K562 (cell line): ENCODE measurements around the gene FBXO17. TPM values are rescaled to one million over a fixed set of nuclear protein-coding genes. Genes with fewer than 3 reads are reported as not detected.
"Not testable (repeated sequence)": the region's sequence is repeated elsewhere in the genome, so short reads cannot be mapped to it uniquely, and the experiment has no call there.

Experiments used
- ATAC-seq: fragments of 200-7000 bp; cut with Tn5 transposase; 3 replicates; pipeline ENCODE4 v1.9.1; 2020; ENCODE audit warnings: moderate library complexity
- BruUV-seq: library from RNA; stranded (reverse); fragments of 400-500 nt; replicated peaks from 2 replicates; lab custom pipeline; 2021; lab: Mats Ljungman, UMichigan
- CTCF ChIA-PET: fragments of 300-600 bp; formaldehyde crosslinking; extraction: SDS; loops from one replicate; lab custom pipeline; 2021; ENCODE audit warnings: low intra/inter-chr PET ratio; lab: Yijun Ruan, JAX
- POLR2A ChIA-PET: fragments of 300-600, 350-650 bp; sonication (Branson Sonifier 250); formaldehyde crosslinking; extraction: SDS; loops from one replicate; lab custom pipeline; 2021; ENCODE audit warnings: antibody characterized with exemption, inconsistent platforms; lab: Yijun Ruan, JAX
- DNase-seq, 4 experiments: peaks; one replicate each; pipeline versions ENCODE4 v3.0.0 to v3.0.0-alpha.2; 2011 to 2018; ENCODE audit warnings: low spot score in 3 of 4, mixed read lengths in 3 of 4; ENCODE audit errors: extremely low read depth in 1 of 4
- FAIRE-seq: peaks from 2 replicates; lab custom pipeline; 2011; peaks lifted over from hg19 to GRCh38; lab: Jason Lieb, UNC
- H2AFZ ChIP-seq: 2 replicates; pipeline ENCODE4 v1.6.0; 2011; ENCODE audit warnings: low read depth, low read length, control low read depth, inconsistent platforms
- H3K27ac ChIP-seq: fragments of 200-600 bp; 3 replicates; pipeline ENCODE4 v1.8.0; 2011; ENCODE audit warnings: low read depth, mild to moderate bottlenecking, control low read depth, inconsistent platforms, low read length, moderate library complexity, mixed read lengths; ENCODE audit errors: extremely low read depth
- H3K27me3 ChIP-seq, 2 experiments: fragments of 300-600 bp in 1 of 2; 2 replicates in 1 of 2; 3 replicates in 1 of 2; pipeline versions ENCODE4 v1.6.0 to v1.8.0; 2011; ENCODE audit warnings: inconsistent platforms in 2 of 2, low read length in 2 of 2, mild to moderate bottlenecking in 1 of 2, mixed read lengths in 1 of 2, moderate library complexity in 1 of 2; ENCODE audit not compliant: control insufficient read depth in 2 of 2, insufficient read depth in 2 of 2
- H3K36me3 ChIP-seq: fragments of 300-600 bp; 3 replicates; pipeline ENCODE4 v1.8.0; 2011; ENCODE audit warnings: mild to moderate bottlenecking, low read length, inconsistent platforms; ENCODE audit not compliant: control insufficient read depth, insufficient read depth
- H3K4me1 ChIP-seq, 2 experiments: fragments of 200-600 bp in 1 of 2; replicated peaks in 1 of 2; 2 replicates in 1 of 2; 3 replicates in 1 of 2; pipeline versions ENCODE4 v1.5.1 to v1.8.0; 2011; ENCODE audit warnings: inconsistent platforms in 2 of 2, low read length in 2 of 2, mild to moderate bottlenecking in 1 of 2, mixed read lengths in 1 of 2, moderate library complexity in 1 of 2; ENCODE audit not compliant: control insufficient read depth in 2 of 2, insufficient read depth in 2 of 2
- H3K4me2 ChIP-seq: 2 replicates; pipeline ENCODE4 v1.6.1; 2011; ENCODE audit warnings: low read length, control low read depth, inconsistent platforms, mixed read lengths; ENCODE audit not compliant: insufficient read depth
- H3K4me3 ChIP-seq: fragments of 200-600 bp; sonication (generic), shearing (Covaris generic); 2 replicates; pipeline ENCODE4 v1.5.1; 2016; ENCODE audit warnings: control low read depth, inconsistent platforms
- H3K79me2 ChIP-seq: fragments of 200-600 bp; 3 replicates; pipeline ENCODE4 v1.8.0; 2011; ENCODE audit warnings: low read length, inconsistent platforms; ENCODE audit not compliant: control insufficient read depth, insufficient read depth
- H3K9ac ChIP-seq, 2 experiments: 2 replicates each; pipeline versions ENCODE4 v1.6.0 to v1.6.1; 2011; ENCODE audit warnings: low read depth in 2 of 2, low read length in 2 of 2, control low read depth in 1 of 2, inconsistent platforms in 1 of 2, mild to moderate bottlenecking in 1 of 2, mixed read lengths in 1 of 2; ENCODE audit not compliant: insufficient read depth in 1 of 2
- H3K9me1 ChIP-seq: one replicate; pipeline ENCODE4 v1.6.0; 2011; ENCODE audit warnings: inconsistent platforms, mild to moderate bottlenecking, low read length, moderate library complexity; ENCODE audit not compliant: control insufficient read depth, insufficient read depth
- H3K9me3 ChIP-seq: replicated peaks from 2 replicates; pipeline ENCODE4 v1.5.1; 2011; ENCODE audit warnings: low read depth, low read length, inconsistent platforms; ENCODE audit not compliant: control insufficient read depth, insufficient read depth
- H4K20me1 ChIP-seq: replicated peaks from 2 replicates; pipeline ENCODE4 v1.6.1; 2011; ENCODE audit warnings: low read length, inconsistent platforms, mixed read lengths; ENCODE audit not compliant: control insufficient read depth, insufficient read depth
- NFIC ChIP-seq: fragments of 450-650 bp; IDR thresholded peaks from 2 replicates; pipeline ENCODE4 v1.6.1; 2017; ENCODE audit warnings: mild to moderate bottlenecking, inconsistent platforms
- NFIX ChIP-seq: fragments of 250-450 bp; sonication (Bioruptor Pico); IDR thresholded peaks from 2 replicates; pipeline ENCODE4 v1.4.0; 2020; ENCODE audit warnings: low read depth, mild to moderate bottlenecking, moderate library complexity
- RBM15 ChIP-seq: fragments of 200-400 bp; formaldehyde crosslinking; IDR thresholded peaks from 2 replicates; pipeline ENCODE4 v1.6.1; 2018; ENCODE audit warnings: mild to moderate bottlenecking, low read length, moderate library complexity; ENCODE audit not compliant: insufficient read depth
- RFX1 ChIP-seq: fragments of 450-650 bp; IDR thresholded peaks from 2 replicates; pipeline ENCODE4 v1.6.1; 2016; ENCODE audit warnings: mild to moderate bottlenecking, moderate library complexity
- TFAP4 ChIP-seq: sonication (generic); formaldehyde crosslinking; IDR thresholded peaks from 2 replicates; pipeline ENCODE4 v1.8.0; 2022; ENCODE audit warnings: missing genetic modification reagents, mild to moderate bottlenecking, moderate library complexity, borderline replicate concordance
- ZNF740 ChIP-seq, 3 experiments: fragments of 200-800 bp in 1 of 3; sonication (Bioruptor generic) in 1 of 3; sonication (generic) in 1 of 3; formaldehyde crosslinking in 1 of 3; IDR thresholded peaks; 2 replicates each; pipeline versions ENCODE4 v1.6.1 to v1.8.0; 2016 to 2022; ENCODE audit warnings: mild to moderate bottlenecking in 2 of 3, missing compliant biosample characterization in 2 of 3, missing genetic modification characterization in 2 of 3, missing genetic modification reagents in 1 of 3
- WGBS: fragments of 100-300 bp; shearing (Covaris generic); methylation state at CpG from one replicate; pipeline ENCODE4 v1.1.6; 2016; ENCODE audit warnings: low coverage, mixed read lengths; ENCODE audit not compliant: insufficient coverage; ENCODE audit errors: missing lambda C conversion rate; 5-methylcytosine and 5-hydroxymethylcytosine counted together
- in situ Hi-C: fragments of 300-500 bp; cut with MboI; formaldehyde crosslinking; loops from 4 replicates; pipeline ENCODE4 v1.15.0; 2018; ENCODE audit warnings: inconsistent platforms, mixed read lengths
- intact Hi-C: fragments of 100-400 bp; cut with micrococcal nuclease; formaldehyde crosslinking; loops from 2 replicates; pipeline ENCODE4 v1.14.2; 2022
- polyA plus RNA-seq, 8 experiments: library from polyadenylated mRNA; depleted of rRNA in 4 of 8; stranded (reverse) in 5 of 8; unstranded in 3 of 8; fragments of >200 nt; fragmentation: Nextera tagmentation in 2 of 8; fragmentation: Illumina TruSeq in 1 of 8; extraction: Ambion mirVana in 2 of 8; extraction: Trizol in 1 of 8; gene quantifications; 2 replicates each; pipeline versions ENCODE4 v1.2.1 to v1.2.3, GENCODE V29; 2011 to 2014; ENCODE audit warnings: inconsistent platforms in 1 of 8, missing spikeins in 1 of 8
- total RNA-seq, 7 experiments: library from RNA; depleted of rRNA in 6 of 7; stranded (reverse); fragments of >200 nt in 6 of 7; fragmentation: Illumina TruSeq in 2 of 7; extraction: Trizol in 2 of 7; gene quantifications; 2 replicates each; pipeline versions ENCODE4 v1.2.1 to v1.2.3, GENCODE V29; 2011 to 2021; ENCODE audit warnings: low replicate concordance in 1 of 7

The FBXO17 gene
- total and polyA plus RNA-seq, 9 of the 15 experiments (the other 6 are each of a cell fraction or from before 2014, with no cell fraction given): 4.1 to 27.1 (median 19.0) TPM

- ChIA-PET CTCF (no interaction called here), POLR2A (interaction anchor here (0.6 kb wide), 2 partner anchors 29 to 529 kb away, joined by 3 to 4 read pairs; no protein-coding TSS in a partner anchor)
- Histone ChIP-seq H4K20me1 (no peaks in the 10 kb centered on the region), H3K27me3 (no peaks in the 10 kb centered on the region), H3K27ac (no peak overlapping the region), H3K36me3 (peaks cover 28% of the 10 kb centered on the region; the same call in 2 of the 3 replicates), H3K4me3 (no peak overlapping the region), H3K79me2 (peaks cover 28% of the 10 kb centered on the region), H3K4me1 (peaks cover under 1 to 10% of the 10 kb centered on the region in 2 experiments; a peak in 4 of 5 replicates), H3K9ac (no peak overlapping the region), H3K4me2 (no peak overlapping the region), H3K9me1 (no peaks in the 10 kb centered on the region), H2AFZ (no peak overlapping the region), H3K9me3 (no peaks in the 10 kb centered on the region)
- in situ Hi-C loops: no loop called here
- no TSS peak for BruUV-seq
- TF ChIP-seq NFIX (no peak), NFIC (peak; percentile 59), TFAP4 (CRISPR knock-in tag) (no peak), RBM15 (no peak), RFX1 (no peak), ZNF740 (CRISPR knock-in tag; IDR thresholded peaks at IDR 0.05) (no peak), ZNF740 (tag; IDR thresholded peaks at IDR 0.05) (no peak)
- ATAC-seq (no peak), FAIRE-seq (no peak), DNase-seq (no peak)
- WGBS: 75% methylated on average over 12 of the region's 12 CpGs
- intact Hi-C loops: no loop called here
Observed at GRCh38 chr19:38970664-38971532, 4.6 kb downstream of the FBXO17 start.

- BruUV-seq, ATAC-seq, intact Hi-C loops, H3K79me2 ChIP-seq, H3K4me1 ChIP-seq, H3K9me1 ChIP-seq, H2AFZ ChIP-seq, H3K9ac ChIP-seq, H3K27ac ChIP-seq, H4K20me1 ChIP-seq, H3K4me2 ChIP-seq, H3K9me3 ChIP-seq, DNase-seq, H3K4me3 ChIP-seq, H3K27me3 ChIP-seq, FAIRE-seq, CTCF ChIA-PET: not testable (repeated sequence)
- POLR2A ChIA-PET: interaction anchor here (1.0 kb wide), 1 partner anchor 9 kb away, joined by 3 read pairs; the partner anchor contains the start of gene FBXO17
- 74% methylated on average over 3 of the region's 5 CpGs for WGBS
- peaks cover 32% of the 10 kb centered on the region; the same call in 2 of the 3 replicates for H3K36me3 ChIP-seq
- in situ Hi-C loops: loop anchor here (5.0 to 10.0 kb wide), 2 partner anchors 149 to 231 kb away; partner anchors contain the start of gene NCCRP1
Observed at GRCh38 chr19:38966149-38966548, 9.4 kb downstream of the FBXO17 start.
